GM13977 (cell line): Measurements from ENCODE around the gene AKAP13.

ENCODE experiments used
- DNase-seq: peaks from one replicate; pipeline ENCODE4 v3.0.0; 2012; ENCODE audit warnings: low spot score
- in situ Hi-C: fragments of 300-500 bp; cut with MboI; formaldehyde crosslinking; loops from one replicate; pipeline ENCODE4 v1.12.0; 2022; ENCODE audit warnings: low sequenced_read_pairs, low pct_unique_long_range_greater_than_20kb, mixed read lengths, inconsistent platforms; ENCODE audit not compliant: unreplicated experiment
- TF ChIP-seq, protein P1 (sequence below): IDR thresholded peaks from 2 replicates; pipeline ENCODE4 v1.5.1; 2012; ENCODE audit warnings: mild to moderate bottlenecking, control low read depth; ENCODE audit not compliant: insufficient read depth; ENCODE audit errors: extremely low read depth, missing control alignments

Gene AKAP13

GRCh38 chr15:85722374-85723152 lies 342.2 kb downstream of the AKAP13 start:
- TF ChIP-seq, protein P1, sequence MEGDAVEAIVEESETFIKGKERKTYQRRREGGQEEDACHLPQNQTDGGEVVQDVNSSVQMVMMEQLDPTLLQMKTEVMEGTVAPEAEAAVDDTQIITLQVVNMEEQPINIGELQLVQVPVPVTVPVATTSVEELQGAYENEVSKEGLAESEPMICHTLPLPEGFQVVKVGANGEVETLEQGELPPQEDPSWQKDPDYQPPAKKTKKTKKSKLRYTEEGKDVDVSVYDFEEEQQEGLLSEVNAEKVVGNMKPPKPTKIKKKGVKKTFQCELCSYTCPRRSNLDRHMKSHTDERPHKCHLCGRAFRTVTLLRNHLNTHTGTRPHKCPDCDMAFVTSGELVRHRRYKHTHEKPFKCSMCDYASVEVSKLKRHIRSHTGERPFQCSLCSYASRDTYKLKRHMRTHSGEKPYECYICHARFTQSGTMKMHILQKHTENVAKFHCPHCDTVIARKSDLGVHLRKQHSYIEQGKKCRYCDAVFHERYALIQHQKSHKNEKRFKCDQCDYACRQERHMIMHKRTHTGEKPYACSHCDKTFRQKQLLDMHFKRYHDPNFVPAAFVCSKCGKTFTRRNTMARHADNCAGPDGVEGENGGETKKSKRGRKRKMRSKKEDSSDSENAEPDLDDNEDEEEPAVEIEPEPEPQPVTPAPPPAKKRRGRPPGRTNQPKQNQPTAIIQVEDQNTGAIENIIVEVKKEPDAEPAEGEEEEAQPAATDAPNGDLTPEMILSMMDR: no peak
- in situ Hi-C loops: loop anchor here (25.0 kb wide), 1 partner anchor 235 kb away; no protein-coding TSS in a partner anchor
- DNase-seq: no peak

DNA sequence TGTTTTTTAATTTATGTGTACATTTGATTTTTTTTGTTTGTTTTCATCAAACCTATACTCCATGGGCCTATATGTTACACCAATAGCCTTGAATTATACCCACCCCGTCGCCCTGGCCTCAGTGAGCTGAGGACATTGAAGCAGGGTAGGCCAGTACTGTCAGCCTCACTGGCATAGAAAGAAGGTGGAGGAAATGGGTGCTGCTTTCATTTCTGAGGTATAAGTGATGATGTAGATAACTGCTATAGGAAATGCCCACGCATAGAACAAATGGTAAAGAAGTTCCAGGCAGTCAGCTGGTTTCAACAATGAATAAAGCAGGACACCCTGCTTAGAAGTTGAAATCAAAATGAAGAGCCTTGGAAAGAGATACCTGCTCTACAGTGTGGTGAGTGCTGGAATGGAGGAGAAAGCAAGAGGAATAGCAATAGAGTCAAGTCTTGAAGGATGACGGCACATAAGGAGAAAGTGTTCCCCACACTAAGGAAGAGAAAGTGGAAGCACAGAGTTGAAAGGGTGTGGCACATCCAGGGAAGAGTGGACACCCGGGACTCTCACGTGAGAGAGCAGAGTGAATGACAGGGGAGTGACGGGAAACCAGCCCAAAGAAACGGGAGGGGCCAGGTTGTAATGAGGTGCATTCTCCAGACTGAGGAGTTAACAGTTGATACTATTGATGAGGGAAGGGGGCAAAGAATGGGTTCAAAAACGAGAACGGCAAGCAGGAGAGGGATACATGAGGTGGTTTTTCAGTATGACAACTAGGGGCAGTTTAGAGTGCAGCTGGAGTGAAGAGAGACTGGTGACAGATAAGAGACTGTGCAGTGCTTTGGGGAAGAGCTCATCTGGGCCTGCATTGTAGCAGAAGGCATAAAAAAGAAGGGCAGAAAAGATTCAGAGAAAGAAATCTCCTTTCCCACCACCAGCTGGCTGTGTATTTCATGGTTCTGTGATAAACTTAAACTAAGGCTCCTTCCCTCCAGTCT lies 343.9 kb downstream of the AKAP13 start:
- in situ Hi-C loops: loop anchor here (25.0 kb wide), 1 partner anchor 237 kb away; no protein-coding TSS in a partner anchor
- TF ChIP-seq, protein P1: no peak
- DNase-seq: no peak

GRCh38 chr15:85725019-85725418 lies 344.6 kb downstream of the AKAP13 start:
- DNase-seq: no peak
- in situ Hi-C loops: no loop called here
- TF ChIP-seq, protein P1: no peak

- no peak for DNase-seq
- TF ChIP-seq, protein P1: no peak
- in situ Hi-C loops: no loop called here
Measured at GRCh38 chr15:85725564-85725963, 345.2 kb downstream of the AKAP13 start.

- no peak for DNase-seq
- TF ChIP-seq, protein P1: no peak
- in situ Hi-C loops: no loop called here
Measured at GRCh38 chr15:85726454-85726853, 346.1 kb downstream of the AKAP13 start.

- in situ Hi-C loops: no loop called here
- no peak for DNase-seq
- TF ChIP-seq, protein P1: no peak
Measured at GRCh38 chr15:85727068-85727467, 346.7 kb downstream of the AKAP13 start.
